Ovary (tissue), 9 donors: ENCODE data around the gene SLC30A10. TPM values are rescaled to one million over a fixed set of nuclear protein-coding genes. Genes with fewer than 3 reads are reported as not detected.
"Not testable (repeated sequence)": the region's sequence is repeated elsewhere in the genome, so short reads cannot be mapped to it uniquely, and the experiment has no call there.

Experiments
- DNase-seq, 5 donors: peaks; one replicate each; pipeline ENCODE4 v3.0.0-alpha.2; 2019 to 2020
- H3K27ac ChIP-seq, 2 donors: fragments of 200-600 bp; one replicate each; pipeline versions ENCODE4 v1.5.1 to v1.8.0; 2019 to 2022
- H3K27me3 ChIP-seq: fragments of 200-600 bp; one replicate; pipeline ENCODE4 v1.8.0; 2022
- H3K36me3 ChIP-seq: fragments of 200-600 bp; sonication (generic); one replicate; pipeline ENCODE4 v1.5.1; 2019
- H3K4me1 ChIP-seq: one replicate; pipeline ENCODE4 v1.8.1; 2013; ENCODE audit warnings: mild to moderate bottlenecking, moderate library complexity; ENCODE audit not compliant: insufficient read depth
- H3K4me3 ChIP-seq: fragments of 200-600 bp; sonication (generic); one replicate; pipeline ENCODE4 v1.5.1; 2017
- H3K9me3 ChIP-seq, 2 donors: fragments of 200-600 bp in 1 of 2; sonication (generic) in 1 of 2; one replicate each; pipeline versions ENCODE4 v1.5.1 to v1.8.1; 2013 to 2019; ENCODE audit warnings: mild to moderate bottlenecking in 1 of 2, moderate library complexity in 1 of 2
- EP300 ChIP-seq: sonication (generic); formaldehyde crosslinking; IDR thresholded peaks from one replicate; pipeline ENCODE4 v1.6.1; 2017; ENCODE audit warnings: antibody characterized with exemption
- POLR2A ChIP-seq: fragments of 450-650 bp; IDR thresholded peaks from one replicate; pipeline ENCODE4 v1.6.1; 2017; ENCODE audit warnings: antibody characterized with exemption, mild to moderate bottlenecking, moderate library complexity
- WGBS, 3 donors: extraction: QIAGEN DNeasy Blood & Tissue Kit in 1 of 3; methylation state at CpG; one replicate each; pipeline versions ENCODE4 v1.1.5 to v1.1.7; 2013 to 2017; 5-methylcytosine and 5-hydroxymethylcytosine counted together
- intact Hi-C, 4 donors: fragments of 100-400 bp; cut with DNase I; formaldehyde crosslinking; loops; one replicate each; pipeline versions ENCODE4 v1.11.0 to v1.15.1; 2022 to 2023
- polyA plus RNA-seq, 2 donors: library from polyadenylated mRNA; stranded (reverse); fragments of 200-250 nt in 1 of 2; fragments of 350-450 nt in 1 of 2; fragmentation: Illumina TruSeq in 1 of 2; extraction: RNeasy Lipid Tissue Mini Kit (QIAGEN cat#74804) in 1 of 2; gene quantifications; one replicate each; pipeline ENCODE4 v1.2.3, GENCODE V29; 2013 to 2014
- total RNA-seq, 7 donors: library from RNA; depleted of rRNA in 2 of 7; stranded (reverse); fragments of >200 nt in 2 of 7; fragmentation: NEBNext Ultra II Directional in 3 of 7; extraction: Animal tissue kit (Norgen Biotek cat#: 25700) in 3 of 7; gene quantifications; one replicate each; pipeline versions ENCODE4 v1.1.0 to v1.2.4, GENCODE V29; 2016 to 2023
- TF ChIP-seq, protein P1 (sequence below), 3 donors: fragments of 450-650 bp in 2 of 3; fragments of 200-600 bp in 1 of 3; IDR thresholded peaks; one replicate each; pipeline versions ENCODE4 v1.5.1 to v1.8.0; 2016 to 2022; ENCODE audit warnings: antibody characterized with exemption in 3 of 3, mild to moderate bottlenecking in 1 of 3
- donor health status: DM: no; HTN: no; CAD: no; lungs with moderate emphysema.
- donor health status: DM: no; HTN: no; CAD: no.
- donor health status: Bipolar disorder and iron deficiency.
- donor health status: DM: yes; HTN: yes; CAD: no.
- donor health status: DM: no; HTN: no; CAD: no.
- donor health status: DM: yes; HTN: yes; CAD: no.

The SLC30A10 gene
- total and polyA plus RNA-seq, 9 donors: 0.18 to 2.9 (median 0.48) TPM

GRCh38 chr1:219897914-219898313 is 30.4 kb downstream of the SLC30A10 start:
- TF ChIP-seq, protein P1, sequence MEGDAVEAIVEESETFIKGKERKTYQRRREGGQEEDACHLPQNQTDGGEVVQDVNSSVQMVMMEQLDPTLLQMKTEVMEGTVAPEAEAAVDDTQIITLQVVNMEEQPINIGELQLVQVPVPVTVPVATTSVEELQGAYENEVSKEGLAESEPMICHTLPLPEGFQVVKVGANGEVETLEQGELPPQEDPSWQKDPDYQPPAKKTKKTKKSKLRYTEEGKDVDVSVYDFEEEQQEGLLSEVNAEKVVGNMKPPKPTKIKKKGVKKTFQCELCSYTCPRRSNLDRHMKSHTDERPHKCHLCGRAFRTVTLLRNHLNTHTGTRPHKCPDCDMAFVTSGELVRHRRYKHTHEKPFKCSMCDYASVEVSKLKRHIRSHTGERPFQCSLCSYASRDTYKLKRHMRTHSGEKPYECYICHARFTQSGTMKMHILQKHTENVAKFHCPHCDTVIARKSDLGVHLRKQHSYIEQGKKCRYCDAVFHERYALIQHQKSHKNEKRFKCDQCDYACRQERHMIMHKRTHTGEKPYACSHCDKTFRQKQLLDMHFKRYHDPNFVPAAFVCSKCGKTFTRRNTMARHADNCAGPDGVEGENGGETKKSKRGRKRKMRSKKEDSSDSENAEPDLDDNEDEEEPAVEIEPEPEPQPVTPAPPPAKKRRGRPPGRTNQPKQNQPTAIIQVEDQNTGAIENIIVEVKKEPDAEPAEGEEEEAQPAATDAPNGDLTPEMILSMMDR (IDR thresholded peaks at IDR 0.05): no peak
- TF ChIP-seq POLR2A: no peak
- no peak for TF ChIP-seq EP300
- Histone ChIP-seq H3K36me3 (no peaks in the 10 kb centered on the region), H3K27me3 (no peaks in the 10 kb centered on the region), H3K4me1 (no peaks in the 10 kb centered on the region), H3K9me3 (no peaks in the 10 kb centered on the region), H3K4me3 (no peak overlapping the region), H3K27ac (no peak overlapping the region)
- WGBS, 3 donors: 48 to 73% (median 53%) methylated on average over 5 of the region's 5 CpGs
- intact Hi-C loops: no loop called here
- DNase-seq: no peak

- intact Hi-C loops, H3K4me1 ChIP-seq, H3K27ac ChIP-seq, H3K9me3 ChIP-seq, H3K36me3 ChIP-seq, H3K27me3 ChIP-seq, DNase-seq, H3K4me3 ChIP-seq: not testable (repeated sequence)
- 96 to 100% (median 100%) methylated on average over 1 of the region's 1 CpG for WGBS, 3 donors
These were observed 36.1 kb downstream of the SLC30A10 start for GRCh38 chr1:219892271-219892670.

DNA sequence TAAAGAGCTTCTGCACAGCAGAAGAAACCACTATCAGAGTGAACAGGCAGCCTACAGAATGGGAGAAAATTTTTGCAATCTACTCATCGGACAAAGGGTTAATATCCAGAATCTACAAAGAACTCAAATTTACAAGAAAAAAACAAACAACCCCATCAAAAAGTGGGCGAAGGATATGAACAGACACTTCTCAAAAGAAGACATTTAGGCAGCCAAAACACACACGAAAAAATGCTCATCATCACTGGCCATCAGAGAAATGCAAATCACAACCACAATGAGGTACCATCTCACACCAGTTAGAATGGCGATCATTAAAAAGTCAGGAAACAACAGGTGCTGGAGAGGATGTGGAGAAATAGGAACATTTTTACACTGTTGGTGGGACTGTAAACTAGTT is 36.5 kb downstream of the SLC30A10 start:
- H3K36me3 ChIP-seq, DNase-seq, H3K9me3 ChIP-seq, intact Hi-C loops, H3K4me1 ChIP-seq, H3K4me3 ChIP-seq, H3K27me3 ChIP-seq, H3K27ac ChIP-seq: not testable (repeated sequence)
- WGBS, 3 donors: 80 to 92% (median 88%) methylated on average over 4 of the region's 4 CpGs

DNA sequence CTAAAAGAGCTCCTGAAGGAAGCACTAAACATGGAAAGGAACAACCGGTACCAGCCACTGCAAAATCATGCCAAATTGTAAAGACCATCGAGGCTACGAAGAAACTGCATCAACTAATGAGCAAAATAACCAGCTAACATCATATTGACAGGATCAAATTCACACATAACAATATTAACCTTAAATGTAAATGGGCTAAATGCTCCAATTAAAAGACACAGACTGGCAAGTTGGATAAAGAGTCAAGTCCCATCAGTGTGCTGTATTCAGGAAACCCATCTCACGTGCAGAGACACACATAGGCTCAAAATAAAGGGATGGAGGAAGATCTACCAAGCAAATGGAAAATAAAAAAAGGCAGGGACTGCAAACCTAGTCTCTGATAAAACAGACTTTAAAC is 39.7 kb downstream of the SLC30A10 start:
- H3K9me3 ChIP-seq, H3K36me3 ChIP-seq, H3K4me3 ChIP-seq, DNase-seq, H3K27me3 ChIP-seq, H3K27ac ChIP-seq, intact Hi-C loops, H3K4me1 ChIP-seq: not testable (repeated sequence)
- WGBS, 3 donors: 78 to 85% (median 81%) methylated on average over 4 of the region's 4 CpGs

GRCh38 chr1:219885680-219886079 is 42.7 kb downstream of the SLC30A10 start:
- Histone ChIP-seq H3K4me1 (no peaks in the 10 kb centered on the region), H3K27me3 (no peaks in the 10 kb centered on the region), H3K4me3 (no peak overlapping the region), H3K27ac (no peak overlapping the region), H3K9me3 (no peaks in the 10 kb centered on the region), H3K36me3 (no peaks in the 10 kb centered on the region)
- no peak for DNase-seq
- 80 to 90% (median 86%) methylated on average over 2 of the region's 2 CpGs for WGBS, 3 donors
- intact Hi-C loops: no loop called here
- TF ChIP-seq, protein P1 (IDR thresholded peaks at IDR 0.05): no peak
- TF ChIP-seq POLR2A (no peak), EP300 (no peak)

DNA sequence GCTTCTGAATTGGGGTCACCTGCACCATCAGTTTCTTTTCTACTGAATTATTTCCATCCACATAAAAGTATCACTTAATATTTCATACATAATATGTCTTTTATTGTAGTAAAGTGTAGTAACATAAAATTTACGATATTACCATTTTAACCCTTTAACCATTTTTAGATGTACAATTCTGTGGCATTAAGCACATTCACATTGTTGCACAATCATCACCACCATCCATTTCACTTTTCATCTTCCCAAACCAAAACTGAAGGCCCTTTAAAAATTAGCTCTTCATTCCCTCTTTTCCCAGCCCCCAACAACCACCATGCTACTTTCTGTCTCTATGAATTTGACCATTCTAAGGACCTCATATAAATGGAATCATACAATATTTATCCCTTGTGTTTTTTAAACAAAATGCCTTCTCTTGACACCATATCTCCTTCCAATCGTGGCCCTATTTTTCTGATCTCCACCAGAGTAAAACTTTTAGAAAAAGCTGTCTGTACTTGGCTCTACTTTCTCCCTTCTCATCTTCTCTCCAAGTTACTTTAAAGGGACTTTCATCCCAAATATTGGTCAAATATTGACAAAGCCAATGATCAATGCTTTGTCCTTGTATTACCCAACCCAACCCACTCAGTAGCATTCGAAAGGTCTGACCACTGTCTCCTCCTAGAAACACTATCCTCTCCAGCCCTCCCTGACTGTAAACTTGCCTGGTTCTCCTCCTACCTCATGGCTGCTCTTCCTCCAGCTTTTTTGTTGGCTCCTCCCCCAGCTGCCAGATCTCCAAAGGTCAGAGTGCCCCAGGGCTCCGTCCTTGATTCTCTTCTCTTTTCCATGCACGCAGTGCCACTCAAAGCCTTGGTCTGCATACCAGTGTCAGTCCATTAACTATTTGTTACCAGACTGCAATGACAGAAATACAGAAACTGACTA is 44.7 kb downstream of the SLC30A10 start:
- no peaks in the 10 kb centered on the region for H3K27me3 ChIP-seq
- no peaks in the 10 kb centered on the region for H3K9me3 ChIP-seq
- H3K36me3 ChIP-seq: no peaks in the 10 kb centered on the region
- no peak for DNase-seq
- intact Hi-C loops: no loop called here
- no peak overlapping the region for H3K27ac ChIP-seq
- 38 to 43% (median 42%) methylated on average over 5 of the region's 5 CpGs for WGBS, 3 donors
- no peak overlapping the region for H3K4me3 ChIP-seq
- no peaks in the 10 kb centered on the region for H3K4me1 ChIP-seq
- no peak for TF ChIP-seq EP300
- TF ChIP-seq, protein P1 (IDR thresholded peaks at IDR 0.05): no peak
- TF ChIP-seq POLR2A: no peak
